SK-N-SH (cell line): ENCODE measurements around the gene AMPH. TPM values are rescaled to one million over a fixed set of nuclear protein-coding genes. Genes with fewer than 3 reads are reported as not detected.

Experiments
- CTCF ChIA-PET: fragments of 300-600, 350-600 bp; formaldehyde crosslinking; extraction: SDS; loops from one replicate; lab custom pipeline; 2021; lab: Yijun Ruan, JAX
- POLR2A ChIA-PET: fragments of 350-600 bp; sonication (Branson Sonifier 250); formaldehyde crosslinking; extraction: SDS; loops from one replicate; lab custom pipeline; 2020; ENCODE audit warnings: antibody characterized with exemption, inconsistent platforms; lab: Yijun Ruan, JAX
- DNase-seq: peaks from one replicate; pipeline ENCODE4 v3.0.0; 2012
- H2AFZ ChIP-seq: fragments of 200-600 bp; sonication (generic); 2 replicates; pipeline ENCODE4 v1.8.1; 2016; ENCODE audit warnings: antibody characterized with exemption, mild to moderate bottlenecking, low read depth
- H3F3A ChIP-seq: fragments of 200-600 bp; sonication (generic); replicated peaks from 2 replicates; pipeline ENCODE3; 2016; ENCODE audit warnings: antibody characterized with exemption, mild to moderate bottlenecking; ENCODE audit not compliant: insufficient read depth
- H3K27ac ChIP-seq, 2 experiments: fragments of 200-500 bp in 1 of 2; fragments of 200-600 bp in 1 of 2; sonication (Bioruptor generic) in 1 of 2; sonication (generic), shearing (Covaris generic) in 1 of 2; 2 replicates each; pipeline versions ENCODE4 v1.5.1 to v1.6.1; 2014 to 2016; ENCODE audit warnings: low read depth in 2 of 2, inconsistent platforms in 1 of 2, low read length in 1 of 2, mild to moderate bottlenecking in 1 of 2, mixed read lengths in 1 of 2
- H3K27me3 ChIP-seq: fragments of 200-600 bp; sonication (generic), shearing (Covaris generic); 2 replicates; pipeline ENCODE4 v1.6.1; 2016; ENCODE audit warnings: mixed run types; ENCODE audit not compliant: insufficient read depth
- H3K36me3 ChIP-seq, 2 experiments: fragments of 200-500 bp in 1 of 2; fragments of 200-600 bp in 1 of 2; sonication (Bioruptor generic) in 1 of 2; sonication (generic) in 1 of 2; replicated peaks in 1 of 2; 2 replicates each; pipeline versions ENCODE3 to v1.5.1; 2014 to 2016; ENCODE audit warnings: low read length in 1 of 2, mild to moderate bottlenecking in 1 of 2; ENCODE audit not compliant: insufficient read depth in 2 of 2, control insufficient read depth in 1 of 2
- H3K4me1 ChIP-seq, 2 experiments: fragments of 200-500 bp in 1 of 2; fragments of 200-600 bp in 1 of 2; sonication (Bioruptor generic) in 1 of 2; sonication (generic), shearing (Covaris generic) in 1 of 2; 2 replicates each; pipeline versions ENCODE4 v1.5.1 to v1.6.1; 2014 to 2016; ENCODE audit warnings: low read depth in 1 of 2, low read length in 1 of 2, mixed run types in 1 of 2; ENCODE audit not compliant: insufficient read depth in 2 of 2, control insufficient read depth in 1 of 2
- H3K4me2 ChIP-seq: fragments of 200-600 bp; sonication (generic), shearing (Covaris generic); 2 replicates; pipeline ENCODE4 v1.6.1; 2017; ENCODE audit warnings: mixed run types
- H3K4me3 ChIP-seq, 2 experiments: fragments of 200-500 bp in 1 of 2; fragments of 200-600 bp in 1 of 2; sonication (Bioruptor generic) in 1 of 2; sonication (generic), shearing (Covaris generic) in 1 of 2; 2 replicates each; pipeline versions ENCODE4 v1.5.1 to v1.8.1; 2014 to 2016; ENCODE audit warnings: low read depth in 2 of 2, inconsistent platforms in 1 of 2, low read length in 1 of 2, mild to moderate bottlenecking in 1 of 2, mixed read lengths in 1 of 2, moderate library complexity in 1 of 2
- H3K79me2 ChIP-seq: fragments of 200-600 bp; sonication (generic); 2 replicates; pipeline ENCODE4 v1.8.1; 2017; ENCODE audit warnings: mild to moderate bottlenecking; ENCODE audit not compliant: insufficient read depth
- H3K9ac ChIP-seq: fragments of 200-600 bp; sonication (generic); 2 replicates; pipeline ENCODE4 v1.6.1; 2017; ENCODE audit warnings: mixed run types
- H3K9me2 ChIP-seq: fragments of 200-600 bp; sonication (generic); 2 replicates; pipeline ENCODE4 v1.6.1; 2017; ENCODE audit warnings: mixed run types
- H3K9me3 ChIP-seq: fragments of 200-600 bp; sonication (generic); 2 replicates; pipeline ENCODE4 v1.6.1; 2017; ENCODE audit warnings: mixed run types, mild to moderate bottlenecking, moderate library complexity
- H4K20me1 ChIP-seq: fragments of 200-600 bp; sonication (generic); 2 replicates; pipeline ENCODE4 v1.6.1; 2017; ENCODE audit warnings: mild to moderate bottlenecking, mixed run types; ENCODE audit not compliant: insufficient read depth
- FOXM1 ChIP-seq: IDR thresholded peaks from 2 replicates; pipeline ENCODE4 v1.4.0; 2012; ENCODE audit warnings: low read depth, mild to moderate bottlenecking
- GATA2 ChIP-seq: sonication (generic); formaldehyde crosslinking; IDR thresholded peaks from 2 replicates; pipeline ENCODE4 v1.5.0; 2020; ENCODE audit warnings: mild to moderate bottlenecking, missing genetic modification reagents
- IRF3 ChIP-seq: fragments of 150-350 bp; IDR thresholded peaks from 2 replicates; pipeline ENCODE4 v1.6.1; 2016; ENCODE audit warnings: mild to moderate bottlenecking, low read depth, low read length
- MAX ChIP-seq: IDR thresholded peaks from 2 replicates; pipeline ENCODE4 v1.4.0; 2012; ENCODE audit warnings: low read depth
- NFIC ChIP-seq: IDR thresholded peaks from 2 replicates; pipeline ENCODE4 v1.4.0; 2012; ENCODE audit warnings: borderline replicate concordance
- RAD21 ChIP-seq: IDR thresholded peaks from 2 replicates; pipeline ENCODE4 v1.6.1; 2012; ENCODE audit warnings: mild to moderate bottlenecking, low read length
- WGBS: methylation state at CpG from one replicate; pipeline ENCODE4 v1.1.6; 2017; ENCODE audit warnings: low lambda C conversion rate; 5-methylcytosine and 5-hydroxymethylcytosine counted together
- polyA plus RNA-seq, 3 experiments: library from polyadenylated mRNA; depleted of rRNA; stranded (reverse); fragments of >200 nt; gene quantifications; 2 replicates each; pipeline ENCODE4 v1.2.3, GENCODE V29; 2012
- TF ChIP-seq, protein P1 (sequence below): IDR thresholded peaks from 2 replicates; pipeline ENCODE4; 2012

The AMPH gene
- polyA plus RNA-seq, 1 of the 3 experiments (the other 2 are of a cell fraction): 0.08 TPM

DNA sequence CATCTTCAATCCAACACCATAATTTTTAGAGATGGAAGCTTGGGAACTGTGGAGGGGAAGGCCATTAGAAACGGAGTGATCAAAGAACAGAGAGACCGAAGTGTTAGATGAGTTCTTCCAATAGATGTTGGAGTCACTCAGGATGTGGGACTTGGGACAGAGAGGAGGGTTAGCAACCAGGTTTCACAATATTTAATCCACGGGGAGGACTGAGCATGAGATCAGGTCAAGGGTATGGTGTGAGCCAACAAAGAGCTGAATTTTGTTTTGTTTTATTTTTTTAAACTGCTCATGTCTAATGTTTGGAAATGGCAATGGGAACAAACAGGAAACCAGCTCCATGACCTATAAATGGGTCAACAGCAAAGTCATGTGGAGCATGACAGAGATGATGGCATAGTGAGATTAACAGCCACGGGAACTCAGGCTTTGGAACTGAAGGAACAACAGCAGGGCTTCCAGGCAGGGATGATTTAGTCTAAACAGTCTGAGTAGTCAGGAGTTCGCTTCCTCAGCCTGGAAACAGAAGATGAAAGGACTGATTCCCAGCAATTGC, 38.9 kb upstream of the AMPH start:
- ChIA-PET POLR2A (no interaction called here), CTCF (interaction anchor here (0.8 to 2.1 kb wide), 3 partner anchors 10 to 850 kb away, joined by 3 to 14 read pairs (median 3); no protein-coding TSS in a partner anchor)
- Histone ChIP-seq H3K79me2 (no peaks in the 10 kb centered on the region), H3K4me2 (no peak overlapping the region), H2AFZ (no peak overlapping the region), H3K4me1 (no peaks in the 10 kb centered on the region), H3K4me3 (no peak overlapping the region), H3K9me2 (no peaks in the 10 kb centered on the region), H3K9me3 (no peaks in the 10 kb centered on the region), H3K9ac (no peak overlapping the region), H3K36me3 (no peaks in the 10 kb centered on the region), H3K27me3 (peaks cover 6% of the 10 kb centered on the region; the same call in 1 of the 2 replicates), H3K27ac (no peak overlapping the region), H4K20me1 (no peaks in the 10 kb centered on the region), H3F3A (no peaks in the 10 kb centered on the region)
- WGBS: 7% methylated on average over 5 of the region's 5 CpGs
- DNase-seq: no peak
- no peak for TF ChIP-seq FOXM1

GRCh38 chr7:38664972-38665371, 33.8 kb upstream of the AMPH start:
- POLR2A ChIA-PET: no interaction called here
- no peak for DNase-seq
- H3K27ac ChIP-seq: no peak overlapping the region
- H3K9me3 ChIP-seq: no peaks in the 10 kb centered on the region
- CTCF ChIA-PET: interaction anchor here (1.0 kb wide), 1 partner anchor 37 kb away, joined by 3 read pairs; no protein-coding TSS in a partner anchor
- no peaks in the 10 kb centered on the region; the same call in 1 of the 2 replicates for H3K27me3 ChIP-seq
- H3F3A ChIP-seq: no peaks in the 10 kb centered on the region
- no peak overlapping the region for H2AFZ ChIP-seq
- H3K4me3 ChIP-seq: no peak overlapping the region
- no peak for TF ChIP-seq IRF3
- TF ChIP-seq FOXM1: no peak
- TF ChIP-seq, protein P1, sequence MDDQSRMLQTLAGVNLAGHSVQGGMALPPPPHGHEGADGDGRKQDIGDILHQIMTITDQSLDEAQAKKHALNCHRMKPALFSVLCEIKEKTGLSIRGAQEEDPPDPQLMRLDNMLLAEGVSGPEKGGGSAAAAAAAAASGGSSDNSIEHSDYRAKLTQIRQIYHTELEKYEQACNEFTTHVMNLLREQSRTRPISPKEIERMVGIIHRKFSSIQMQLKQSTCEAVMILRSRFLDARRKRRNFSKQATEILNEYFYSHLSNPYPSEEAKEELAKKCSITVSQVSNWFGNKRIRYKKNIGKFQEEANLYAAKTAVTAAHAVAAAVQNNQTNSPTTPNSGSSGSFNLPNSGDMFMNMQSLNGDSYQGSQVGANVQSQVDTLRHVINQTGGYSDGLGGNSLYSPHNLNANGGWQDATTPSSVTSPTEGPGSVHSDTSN: no peak
- TF ChIP-seq RAD21: no peak
- no peak for TF ChIP-seq GATA2 (CRISPR knock-in tag)
- no peak for TF ChIP-seq NFIC
- no peak for TF ChIP-seq MAX
- no peaks in the 10 kb centered on the region for H3K9me2 ChIP-seq
- H3K4me1 ChIP-seq: no peaks in the 10 kb centered on the region
- no peak overlapping the region for H3K9ac ChIP-seq
- WGBS: 29% methylated on average over 7 of the region's 7 CpGs
- no peaks in the 10 kb centered on the region for H3K79me2 ChIP-seq
- H4K20me1 ChIP-seq: no peaks in the 10 kb centered on the region
- H3K36me3 ChIP-seq: no peaks in the 10 kb centered on the region
- H3K4me2 ChIP-seq: no peak overlapping the region
